Lung microvascular endothelial cell (primary cell): ENCODE data around the gene TSPY8. TPM values are rescaled to one million over a fixed set of nuclear protein-coding genes. Genes with fewer than 3 reads are reported as not detected.
"Not testable (repeated sequence)": the region's sequence is repeated elsewhere in the genome, so short reads cannot be mapped to it uniquely, and the experiment has no call there.

Experiments used
- DNase-seq, 2 donors: peaks; one replicate each; pipeline versions ENCODE4 v3.0.0 to v3.0.0-alpha.2; 2010; ENCODE audit warnings: low read depth in 2 of 2
- total RNA-seq: library from RNA; depleted of rRNA; stranded (reverse); fragments of >200 nt; gene quantifications from 2 replicates; pipeline ENCODE4 v1.2.1, GENCODE V29; 2014

TSPY8 gene, protein sequence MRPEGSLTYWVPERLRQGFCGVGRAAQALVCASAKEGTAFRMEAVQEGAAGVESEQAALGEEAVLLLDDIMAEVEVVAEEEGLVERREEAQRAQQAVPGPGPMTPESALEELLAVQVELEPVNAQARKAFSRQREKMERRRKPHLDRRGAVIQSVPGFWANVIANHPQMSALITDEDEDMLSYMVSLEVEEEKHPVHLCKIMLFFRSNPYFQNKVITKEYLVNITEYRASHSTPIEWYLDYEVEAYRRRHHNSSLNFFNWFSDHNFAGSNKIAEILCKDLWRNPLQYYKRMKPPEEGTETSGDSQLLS
- not detected in 2 replicates for total RNA-seq

DNA sequence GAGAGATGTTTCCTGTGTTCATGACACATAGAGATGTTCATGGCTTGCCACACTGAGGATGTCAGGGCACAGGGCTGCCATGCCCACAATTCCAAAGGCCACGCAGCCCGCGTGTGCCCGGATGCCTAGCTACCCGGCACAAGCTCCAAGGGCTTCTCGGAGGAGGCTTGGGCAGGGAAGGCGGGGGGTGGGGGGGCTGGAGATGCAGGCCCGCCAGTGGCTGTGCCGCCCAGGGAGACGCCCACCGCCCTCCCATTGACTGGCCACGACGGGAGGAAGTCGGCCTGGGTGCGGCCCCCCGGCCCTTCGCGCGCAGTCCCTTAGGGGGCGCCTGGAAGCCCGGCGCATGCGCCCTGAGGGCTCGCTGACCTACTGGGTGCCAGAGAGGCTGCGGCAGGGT lies at the start of gene TSPY8:
Gene TSPY8, plus strand, starts transcription at position 301 of the 400 bp plus-strand sequence. Its CDS starts 46 bp downstream, at position 347.
- not testable (repeated sequence) for DNase-seq

DNA sequence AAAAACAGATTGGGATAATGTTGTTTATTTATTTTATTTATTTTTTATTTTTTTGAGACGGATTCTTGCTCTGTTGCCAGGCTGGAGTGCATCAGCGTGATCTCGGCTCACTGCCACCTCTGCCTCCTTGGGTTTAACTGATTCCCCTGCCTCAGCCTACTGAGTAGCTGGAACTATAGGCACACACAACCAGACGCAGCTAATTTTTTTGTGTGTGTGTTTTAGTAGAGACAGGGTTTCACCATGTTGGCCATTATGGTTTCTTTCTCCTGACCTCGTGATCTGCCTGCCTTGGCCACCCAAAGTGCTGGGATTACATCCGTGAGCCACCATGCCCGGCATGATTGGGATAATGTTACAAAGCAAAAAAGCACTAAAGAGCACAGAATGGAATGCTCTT lies 36.6 kb upstream of the TSPY8 start:
- no peak for DNase-seq

DNA sequence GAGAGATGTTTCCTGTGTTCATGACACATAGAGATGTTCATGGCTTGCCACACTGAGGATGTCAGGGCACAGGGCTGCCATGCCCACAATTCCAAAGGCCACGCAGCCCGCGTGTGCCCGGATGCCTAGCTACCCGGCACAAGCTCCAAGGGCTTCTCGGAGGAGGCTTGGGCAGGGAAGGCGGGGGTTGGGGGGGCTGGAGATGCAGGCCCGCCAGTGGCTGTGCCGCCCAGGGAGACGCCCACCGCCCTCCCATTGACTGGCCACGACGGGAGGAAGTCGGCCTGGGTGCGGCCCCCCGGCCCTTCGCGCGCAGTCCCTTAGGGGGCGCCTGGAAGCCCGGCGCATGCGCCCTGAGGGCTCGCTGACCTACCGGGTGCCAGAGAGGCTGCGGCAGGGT lies 20.4 kb upstream of the TSPY8 start, which contains the start of gene TSPY4:
Gene TSPY4, plus strand, starts transcription at position 301 of the 400 bp plus-strand sequence. Its CDS starts 46 bp downstream, at position 347.
- DNase-seq = not testable (repeated sequence)

DNA sequence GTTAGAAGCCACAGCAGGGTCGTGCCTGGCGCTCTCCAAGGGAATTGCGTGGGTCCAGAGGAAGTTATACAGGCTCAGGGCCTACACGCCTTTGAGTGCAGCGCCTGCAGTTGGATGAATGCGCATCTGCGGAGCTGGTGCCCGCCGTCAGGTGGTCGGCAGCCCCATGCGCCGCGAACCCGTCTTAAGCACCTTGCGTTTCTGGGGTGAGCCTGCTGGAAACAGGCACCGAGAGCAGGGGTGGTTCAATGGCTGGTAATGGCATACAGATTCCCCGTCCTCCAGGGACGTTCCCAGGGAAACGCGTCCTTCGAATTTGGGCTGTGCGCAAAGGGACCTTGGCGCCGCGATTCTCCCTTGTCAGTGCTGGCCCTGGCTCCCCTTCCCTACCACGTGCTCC lies 38.9 kb downstream of the TSPY8 start:
- not testable (repeated sequence) for DNase-seq

- DNase-seq = not testable (repeated sequence)
Observed at GRCh38 chrY:9398121-9398520, 40.5 kb downstream of the TSPY8 start, which contains the start of gene TSPY3. TSS of gene TSPY3 (plus strand) at chrY:9398421. CDS start at chrY:9398467, 46 bp downstream.

Other genes with a start within 250 kb of the TSPY8 start
- gene TSPY4, start 20.3 kb upstream of the TSPY8 start, total RNA-seq = not detected in 2 replicates
- not detected in 2 replicates for gene TSPY3, start 40.6 kb downstream of the TSPY8 start, total RNA-seq
- not detected in 2 replicates for gene TSPY1, start 109.2 kb downstream of the TSPY8 start, total RNA-seq
- not detected in 2 replicates for gene TSPY9, start 129.5 kb downstream of the TSPY8 start, total RNA-seq
- not detected in 2 replicates for gene TSPY10, start 170.1 kb downstream of the TSPY8 start, total RNA-seq